GM21737 (cell line): Measurements from ENCODE around the gene EPS8L1.

Source experiments
- ATAC-seq: cut with Tn5 transposase; IDR thresholded peaks from one replicate; pipeline ENCODE4 v1.9.1; 2021; ENCODE audit warnings: mild to moderate bottlenecking, moderate library complexity; ENCODE audit not compliant: unreplicated experiment

The EPS8L1 gene

DNA sequence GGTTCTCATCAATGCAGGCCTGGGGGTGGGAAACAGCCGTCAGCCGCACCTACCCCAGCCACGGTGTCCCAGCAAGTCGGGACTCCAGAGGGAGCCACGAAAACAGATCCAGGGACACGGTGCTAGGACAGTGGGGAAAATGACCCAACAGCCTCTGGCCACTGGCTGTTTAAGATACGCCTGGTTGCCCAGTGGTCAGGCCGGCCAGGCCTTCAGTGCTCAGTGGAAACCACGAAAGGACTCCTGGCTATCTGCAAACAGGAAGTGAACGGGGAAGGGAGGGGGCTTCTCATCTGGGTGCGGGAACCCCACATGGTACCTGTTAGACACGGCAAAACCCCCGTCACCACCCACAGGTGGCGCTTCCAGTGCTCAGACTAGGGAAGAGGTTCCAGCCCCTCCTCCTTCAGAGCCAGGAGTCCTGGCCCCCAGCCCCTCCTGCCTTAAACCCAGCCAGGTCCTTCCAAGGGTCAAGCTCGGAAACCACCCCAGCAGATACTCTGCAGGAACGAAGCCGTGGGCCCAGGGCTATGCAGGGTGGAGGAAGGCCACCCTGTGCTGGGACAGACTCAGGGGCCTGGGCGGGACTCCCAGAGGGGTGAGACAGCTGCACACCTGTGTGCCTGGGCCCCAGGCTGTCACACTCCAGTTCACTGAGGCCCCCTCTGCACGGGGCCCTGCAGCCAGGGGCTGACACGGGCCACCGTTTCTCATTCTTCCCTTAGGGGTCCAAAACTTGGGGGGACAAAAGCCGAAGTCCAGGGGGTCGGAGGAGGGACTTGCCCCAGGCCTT, 37.3 kb downstream of the EPS8L1 start:
- ATAC-seq, result no peak

GRCh38 chr19:55113570-55114039, 37.9 kb downstream of the EPS8L1 start:
- no peak for ATAC-seq

GRCh38 chr19:55114566-55115145, 39.0 kb downstream of the EPS8L1 start:
- no peak for ATAC-seq

GRCh38 chr19:55115446-55116065, 39.9 kb downstream of the EPS8L1 start:
- no peak for ATAC-seq

GRCh38 chr19:55116232-55116858, 40.7 kb downstream of the EPS8L1 start:
- no peak for ATAC-seq

DNA sequence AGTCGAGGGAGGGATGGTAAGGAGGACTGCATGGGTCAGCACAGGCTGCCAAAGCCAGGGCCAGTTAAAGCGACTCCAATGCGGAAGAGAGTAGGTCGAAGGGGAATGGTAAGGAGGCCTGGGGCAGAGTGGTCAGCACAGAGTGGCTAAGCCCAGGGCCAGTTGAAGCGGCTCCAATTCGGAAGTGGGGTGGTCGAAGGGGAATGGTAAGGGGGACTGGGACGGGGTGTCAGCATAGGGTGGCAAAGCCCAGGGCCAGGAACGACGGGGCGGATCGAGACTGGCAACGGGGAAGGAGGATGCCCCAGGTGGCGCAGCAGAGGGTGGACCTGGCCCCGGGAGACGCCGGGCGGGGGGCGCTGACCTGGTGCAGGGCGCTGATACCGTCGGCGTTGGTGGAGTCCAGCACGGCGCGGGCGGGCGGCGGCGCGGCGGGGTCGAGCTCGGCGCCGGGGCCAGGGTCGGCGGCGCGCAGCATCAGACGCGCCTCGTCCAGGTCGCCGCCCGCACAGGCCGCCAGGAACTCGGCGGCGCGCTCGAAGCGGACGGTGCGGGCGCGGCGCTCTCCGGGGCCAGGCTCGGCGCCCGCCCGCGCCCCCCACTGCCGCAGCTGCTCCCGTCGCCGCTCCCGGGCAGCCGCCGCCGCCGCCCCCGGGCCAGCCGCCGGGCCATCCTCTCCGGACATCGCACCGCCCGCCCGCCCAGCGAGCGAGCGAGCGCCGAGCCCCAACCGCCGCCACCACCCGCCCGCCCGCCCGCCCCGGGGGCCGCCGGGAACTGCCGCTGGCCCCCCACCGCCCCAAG, 41.4 kb downstream of the EPS8L1 start, which contains the start of gene PPP1R12C:
PPP1R12C (minus strand) TSS at position 779 of the 804 bp plus-strand sequence; CDS start at position 685, 94 bp downstream.
- ATAC-seq, result peak; percentile 3

- ATAC-seq, result peak; percentile 84
Observed at GRCh38 chr19:55117663-55118391, 42.2 kb downstream of the EPS8L1 start.

- ATAC-seq, result no peak
Observed at GRCh38 chr19:55118401-55118991, 42.8 kb downstream of the EPS8L1 start.

DNA sequence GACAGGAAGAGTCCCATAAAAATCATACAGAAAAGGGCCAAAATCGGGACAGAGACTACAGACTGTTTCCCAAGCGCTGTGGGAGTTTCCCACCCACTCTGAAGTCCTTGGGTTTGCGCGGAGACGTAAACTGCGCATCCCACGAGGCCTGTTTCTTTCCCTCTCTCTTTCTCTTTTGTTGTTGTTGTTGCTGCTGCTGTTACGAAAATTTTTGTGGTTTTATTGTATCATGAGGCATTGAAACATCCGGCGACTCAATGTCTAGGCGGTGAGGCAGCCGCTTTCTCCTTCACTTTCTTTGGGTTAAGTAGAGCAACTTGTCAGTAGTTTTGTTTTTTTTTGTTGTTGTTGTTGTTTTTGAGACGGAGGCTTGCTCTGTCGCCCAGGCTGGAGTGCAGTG, 43.4 kb downstream of the EPS8L1 start:
- ATAC-seq, result no peak

DNA sequence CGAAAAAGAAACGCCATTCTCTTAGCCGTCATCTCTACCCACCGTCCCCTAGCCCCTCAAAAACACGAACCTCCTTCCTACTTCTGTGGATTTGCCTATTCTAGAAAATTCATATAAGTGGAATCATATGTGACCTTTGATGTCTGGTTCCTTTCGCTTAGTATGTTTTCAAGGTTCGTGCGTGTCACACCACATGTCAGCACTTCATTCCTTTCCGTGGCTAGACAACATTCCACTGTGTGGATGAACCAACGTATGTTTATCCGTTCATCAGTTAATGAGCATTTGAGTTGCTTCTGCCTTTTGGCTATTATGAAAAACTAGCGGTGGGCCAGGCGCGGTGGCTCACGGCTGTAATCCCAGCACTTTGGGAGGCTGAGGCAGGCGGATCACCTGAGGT, 55.8 kb downstream of the EPS8L1 start:
- no peak for ATAC-seq

GRCh38 chr19:55132453-55133129, 56.9 kb downstream of the EPS8L1 start:
- ATAC-seq, result no peak

GRCh38 chr19:55133639-55134444, 58.2 kb downstream of the EPS8L1 start:
- ATAC-seq, result no peak

DNA sequence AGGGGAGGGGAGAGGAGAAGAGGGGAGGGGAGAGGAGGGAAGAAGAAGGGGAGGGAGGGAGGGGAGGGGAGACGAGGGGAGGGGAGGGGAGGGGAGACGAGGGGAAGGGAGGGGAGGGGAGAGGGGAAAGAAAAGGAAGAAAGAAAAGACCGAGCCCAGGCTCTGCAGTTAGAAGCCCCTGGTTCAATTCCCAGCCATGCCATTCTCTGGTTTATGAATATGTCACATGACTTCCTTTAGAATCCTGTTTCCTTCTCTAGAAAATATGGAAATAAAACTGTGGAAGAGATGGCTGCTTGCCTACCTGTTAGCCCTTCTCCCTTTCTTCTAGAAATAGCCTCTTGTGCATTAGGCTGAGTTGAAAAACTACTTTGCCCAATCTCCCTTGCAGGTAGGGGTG, 59.1 kb downstream of the EPS8L1 start:
- no peak for ATAC-seq

DNA sequence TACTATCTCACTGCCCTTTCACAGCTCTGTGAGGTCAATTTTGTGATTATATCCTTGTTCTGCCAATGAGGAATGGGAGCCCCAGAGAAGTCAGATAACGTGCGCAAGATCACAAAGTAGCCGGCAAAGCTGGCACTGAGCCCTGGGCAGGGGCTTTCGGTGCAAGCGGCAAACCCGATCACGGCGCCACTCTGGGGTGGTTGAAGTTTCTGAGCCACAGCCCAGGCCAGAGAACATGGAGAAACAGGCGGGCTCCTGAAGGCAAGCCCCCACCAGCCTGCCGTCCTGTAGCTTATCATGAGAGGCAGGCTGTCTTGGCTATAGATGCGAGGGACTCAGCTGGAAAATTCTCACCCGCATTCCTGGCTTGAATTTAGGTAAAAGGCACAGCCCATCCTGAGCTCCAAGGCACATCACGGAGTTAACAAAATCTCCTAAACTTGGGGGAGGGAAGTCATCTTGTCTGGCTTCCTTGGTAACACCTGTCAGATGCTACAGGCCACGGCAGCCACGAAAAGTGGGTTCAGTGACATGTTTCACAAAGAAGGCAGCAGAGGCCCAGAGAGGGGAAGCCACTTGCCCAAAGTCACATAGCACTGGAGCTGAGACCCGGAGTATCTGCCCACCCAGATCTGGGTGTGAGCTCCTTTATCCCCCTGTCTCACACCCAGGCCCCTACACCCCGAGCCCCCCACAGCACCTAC, 60.9 kb downstream of the EPS8L1 start:
- ATAC-seq, result no peak
